WTC11 (cell line): Measurements from ENCODE around the gene LGALS4. TPM values are rescaled to one million over a fixed set of nuclear protein-coding genes. Genes with fewer than 3 reads are reported as not detected.
"Not testable (repeated sequence)": the region's sequence is repeated elsewhere in the genome, so short reads cannot be mapped to it uniquely, and the experiment has no call there.

Source experiments
- ATAC-seq: fragments of 200-7000 bp; cut with Tn5 transposase; 2 replicates; pipeline ENCODE4 v1.10.0; 2021; ENCODE audit warnings: mild to moderate bottlenecking, moderate library complexity
- CTCF ChIA-PET: fragments of 300-600 bp; sonication (Branson Sonifier 250); formaldehyde crosslinking; loops from one replicate; lab custom pipeline; 2021; ENCODE audit warnings: antibody characterized with exemption; lab: Charles Lee
- POLR2A ChIA-PET: fragments of 350-600 bp; sonication (Branson Sonifier 250); formaldehyde crosslinking; loops from one replicate; lab custom pipeline; 2021; ENCODE audit warnings: antibody characterized with exemption; lab: Charles Lee
- DNase-seq: peaks from one replicate; pipeline ENCODE4 v3.0.0; 2021; ENCODE audit warnings: low spot score
- H3K27ac Mint-ChIP-seq: 2 replicates; pipeline ENCODE4 v1.8.0; 2021; ENCODE audit warnings: mixed read lengths
- H3K27me3 Mint-ChIP-seq: 2 replicates; pipeline ENCODE4 v1.8.0; 2021; ENCODE audit warnings: low read depth, mild to moderate bottlenecking, moderate library complexity, mixed read lengths
- H3K36me3 Mint-ChIP-seq: 2 replicates; pipeline ENCODE4 v1.8.0; 2021; ENCODE audit warnings: mixed read lengths
- H3K4me1 Mint-ChIP-seq: 2 replicates; pipeline ENCODE4 v1.8.0; 2022; ENCODE audit warnings: mixed read lengths
- H3K4me3 Mint-ChIP-seq: 2 replicates; pipeline ENCODE4 v1.8.0; 2021; ENCODE audit warnings: mild to moderate bottlenecking, moderate library complexity, mixed read lengths
- H3K9me3 Mint-ChIP-seq: 2 replicates; pipeline ENCODE4 v1.8.0; 2021; ENCODE audit warnings: mixed read lengths
- ATF1 ChIP-seq: sonication (generic); formaldehyde crosslinking; IDR thresholded peaks from 2 replicates; pipeline ENCODE4 v1.8.1; 2023; ENCODE audit warnings: mild to moderate bottlenecking, moderate library complexity, missing genetic modification reagents
- CREB1 ChIP-seq: sonication (generic); formaldehyde crosslinking; IDR thresholded peaks from 2 replicates; pipeline ENCODE4 v1.8.0; 2023; ENCODE audit warnings: mild to moderate bottlenecking, missing genetic modification reagents
- FOXP4 ChIP-seq: sonication (generic); formaldehyde crosslinking; IDR thresholded peaks from 2 replicates; pipeline ENCODE4 v1.8.0; 2022; ENCODE audit warnings: mild to moderate bottlenecking, missing genetic modification reagents
- GABPB1 ChIP-seq: sonication (generic); formaldehyde crosslinking; IDR thresholded peaks from 2 replicates; pipeline ENCODE4 v1.8.1; 2023; ENCODE audit warnings: mild to moderate bottlenecking, missing genetic modification reagents
- IRF1 ChIP-seq: sonication (generic); formaldehyde crosslinking; IDR thresholded peaks from 2 replicates; pipeline ENCODE4 v1.8.0; 2023; ENCODE audit warnings: missing genetic modification reagents
- IRF2 ChIP-seq: sonication (generic); formaldehyde crosslinking; IDR thresholded peaks from 2 replicates; pipeline ENCODE4 v1.8.0; 2022; ENCODE audit warnings: low read depth, missing genetic modification reagents, borderline replicate concordance
- OVOL2 ChIP-seq: fragments of 250-450 bp; sonication (Bioruptor Pico); IDR thresholded peaks from 2 replicates; pipeline ENCODE4 v1.9.0; 2021; ENCODE audit warnings: mild to moderate bottlenecking, borderline replicate concordance
- PRRX2 ChIP-seq: fragments of 250-450 bp; sonication (Bioruptor Pico); IDR thresholded peaks from 2 replicates; pipeline ENCODE4 v1.8.0; 2021; ENCODE audit warnings: mild to moderate bottlenecking
- SMAD3 ChIP-seq: sonication (generic); formaldehyde crosslinking; IDR thresholded peaks from 2 replicates; pipeline ENCODE4 v1.8.0; 2022; ENCODE audit warnings: missing genetic modification reagents, mild to moderate bottlenecking, borderline replicate concordance
- SMAD4 ChIP-seq: sonication (generic); formaldehyde crosslinking; IDR thresholded peaks from 2 replicates; pipeline ENCODE4 v1.8.0; 2022; ENCODE audit warnings: mild to moderate bottlenecking, missing genetic modification reagents
- TCF7 ChIP-seq: sonication (generic); formaldehyde crosslinking; IDR thresholded peaks from 2 replicates; pipeline ENCODE4 v1.8.0; 2022; ENCODE audit warnings: mild to moderate bottlenecking, low read depth, missing genetic modification reagents, moderate library complexity
- USF2 ChIP-seq: sonication (generic); formaldehyde crosslinking; IDR thresholded peaks from 2 replicates; pipeline ENCODE4 v1.8.1; 2023; ENCODE audit warnings: mild to moderate bottlenecking, missing genetic modification reagents, moderate library complexity
- ZNF138 ChIP-seq: sonication (generic); formaldehyde crosslinking; conservative IDR thresholded peaks from 2 replicates; pipeline ENCODE4 v1.8.1; 2022; ENCODE audit warnings: mild to moderate bottlenecking, moderate library complexity, missing genetic modification reagents
- ZNF281 ChIP-seq: sonication (generic); formaldehyde crosslinking; IDR thresholded peaks from 2 replicates; pipeline ENCODE4 v1.8.0; 2023; ENCODE audit warnings: mild to moderate bottlenecking, missing genetic modification reagents
- ZNF423 ChIP-seq: fragments of 250-450 bp; sonication (Bioruptor Pico); IDR thresholded peaks from 2 replicates; pipeline ENCODE4 v2.1.2; 2022; ENCODE audit warnings: mild to moderate bottlenecking, moderate library complexity
- ZNF532 ChIP-seq: fragments of 250-450 bp; sonication (Bioruptor Pico); IDR thresholded peaks from 2 replicates; pipeline ENCODE4 v1.9.0; 2021; ENCODE audit warnings: mild to moderate bottlenecking, borderline replicate concordance
- ZSCAN18 ChIP-seq: fragments of 250-450 bp; sonication (Bioruptor Pico); IDR thresholded peaks from 2 replicates; pipeline ENCODE4 v2.1.2; 2022; ENCODE audit warnings: mild to moderate bottlenecking, moderate library complexity
- total RNA-seq: library from RNA; stranded (reverse); gene quantifications from 3 replicates; pipeline ENCODE4 v1.2.3, GENCODE V29; 2021

LGALS4 gene
- total RNA-seq, 1 experiment from 2014 or later: 1.5 TPM

GRCh38 chr19:38785187-38785699 lies 27.5 kb downstream of the LGALS4 start (continued):
- no peak for TF ChIP-seq ZNF532 (CRISPR knock-in tag)
- TF ChIP-seq SMAD4 (CRISPR knock-in tag): no peak

GRCh38 chr19:38784224-38784623 lies 28.5 kb downstream of the LGALS4 start:
- H3K4me1 Mint-ChIP-seq: 0 out of 2 replicates have a peak, but pooled peaks cover 3% of the 10 kb centered on the region
- no peak overlapping the region for H3K4me3 Mint-ChIP-seq
- TF ChIP-seq SMAD3 (CRISPR knock-in tag): no peak
- TF ChIP-seq ZNF423 (CRISPR knock-in tag): no peak
- TF ChIP-seq GABPB1 (CRISPR knock-in tag): peak; percentile 19; the same call in 1 of the 2 replicates
- no peak for TF ChIP-seq CREB1 (CRISPR knock-in tag)
- TF ChIP-seq IRF2 (CRISPR knock-in tag): no peak
- H3K36me3 Mint-ChIP-seq: no peaks in the 10 kb centered on the region
- peaks cover 25% of the 10 kb centered on the region for H3K27me3 Mint-ChIP-seq
- POLR2A ChIA-PET: interaction anchor here (0.7 kb wide), 1 partner anchor 158 kb away, joined by 4 read pairs; no protein-coding TSS in a partner anchor
- DNase-seq (no peak), ATAC-seq (no peak)
- no peak overlapping the region for H3K27ac Mint-ChIP-seq
- CTCF ChIA-PET: no interaction called here
- no peaks in the 10 kb centered on the region for H3K9me3 Mint-ChIP-seq

- H3K27me3 Mint-ChIP-seq: peaks cover 20% of the 10 kb centered on the region
- H3K4me1 Mint-ChIP-seq, H3K36me3 Mint-ChIP-seq, ATAC-seq, DNase-seq, H3K27ac Mint-ChIP-seq, POLR2A ChIA-PET, H3K9me3 Mint-ChIP-seq, H3K4me3 Mint-ChIP-seq: not testable (repeated sequence)
- CTCF ChIA-PET: interaction anchor here (1.3 to 1.9 kb wide), 2 partner anchors 13 to 148 kb away, joined by 3 to 7 read pairs; partner anchors contain the start of genes MRPS12 and SARS2
These were observed 30.5 kb downstream of the LGALS4 start for GRCh38 chr19:38782212-38782611.

GRCh38 chr19:38781058-38781457 lies 31.7 kb downstream of the LGALS4 start:
- H3K9me3 Mint-ChIP-seq: no peaks in the 10 kb centered on the region
- DNase-seq (no peak), ATAC-seq (no peak)
- CTCF ChIA-PET: interaction anchor here (1.3 to 1.9 kb wide), 2 partner anchors 12 to 149 kb away, joined by 3 to 7 read pairs; partner anchors contain the start of genes MRPS12 and SARS2
- H3K27ac Mint-ChIP-seq: no peak overlapping the region
- no peaks in the 10 kb centered on the region for H3K36me3 Mint-ChIP-seq
- peaks cover 20% of the 10 kb centered on the region for H3K27me3 Mint-ChIP-seq
- POLR2A ChIA-PET: no interaction called here
- peaks cover 4% of the 10 kb centered on the region for H3K4me1 Mint-ChIP-seq
- no peak overlapping the region for H3K4me3 Mint-ChIP-seq
- TF ChIP-seq TCF7 (CRISPR knock-in tag) (no peak), ZNF138 (CRISPR knock-in tag) (no peak), ZSCAN18 (CRISPR knock-in tag) (no peak), ZNF281 (CRISPR knock-in tag) (no peak), OVOL2 (CRISPR knock-in tag) (no peak), ATF1 (CRISPR knock-in tag) (no peak), PRRX2 (no peak), SMAD4 (CRISPR knock-in tag) (no peak), IRF1 (no peak), USF2 (CRISPR knock-in tag) (no peak), GABPB1 (CRISPR knock-in tag) (no peak), FOXP4 (no peak)
